ENCODE measurements around the gene COL11A2.

COL11A2 gene

GRCh38 chr6:33166811-33167210 lies 25.5 kb downstream of the COL11A2 start:
- DNase-seq (ENCODE audit: low read depth), result no peak
- TF ChIP-seq MYC (IDR thresholded peaks at IDR 0.05; ENCODE audit: low read depth, low read length) (no peak), MAX (IDR thresholded peaks at IDR 0.05; ENCODE audit: low read depth, low read length) (no peak), CTCF (IDR thresholded peaks at IDR 0.05; ENCODE audit: low read depth, low read length) (no peak), POLR2A (IDR thresholded peaks at IDR 0.05; ENCODE audit: extremely low read depth, insufficient read length) (no peak)
- no peak overlapping the region for H3K4me3 ChIP-seq (ENCODE audit: low read depth, low read length)

GRCh38 chr6:33166363-33166762 lies 25.9 kb downstream of the COL11A2 start:
- TF ChIP-seq MAX (IDR thresholded peaks at IDR 0.05; ENCODE audit: low read depth, low read length) (no peak), MYC (IDR thresholded peaks at IDR 0.05; ENCODE audit: low read depth, low read length) (no peak), CTCF (IDR thresholded peaks at IDR 0.05; ENCODE audit: low read depth, low read length) (no peak), POLR2A (IDR thresholded peaks at IDR 0.05; ENCODE audit: extremely low read depth, insufficient read length) (no peak)
- no peak overlapping the region for H3K4me3 ChIP-seq (ENCODE audit: low read depth, low read length)
- no peak for DNase-seq (ENCODE audit: low read depth)

GRCh38 chr6:33165581-33166258 lies 26.5 kb downstream of the COL11A2 start:
- no peak for TF ChIP-seq CTCF (IDR thresholded peaks at IDR 0.05; ENCODE audit: low read depth, low read length)
- TF ChIP-seq POLR2A (IDR thresholded peaks at IDR 0.05; ENCODE audit: extremely low read depth, insufficient read length), result no peak
- no peak for TF ChIP-seq MYC (IDR thresholded peaks at IDR 0.05; ENCODE audit: low read depth, low read length)
- no peak for TF ChIP-seq MAX (IDR thresholded peaks at IDR 0.05; ENCODE audit: low read depth, low read length)
- no peak overlapping the region for H3K4me3 ChIP-seq (ENCODE audit: low read depth, low read length)
- DNase-seq (ENCODE audit: low read depth), result no peak

- H3K4me3 ChIP-seq (ENCODE audit: low read depth, low read length), result no peak overlapping the region
- TF ChIP-seq MYC (IDR thresholded peaks at IDR 0.05; ENCODE audit: low read depth, low read length), result no peak
- TF ChIP-seq CTCF (IDR thresholded peaks at IDR 0.05; ENCODE audit: low read depth, low read length), result no peak
- TF ChIP-seq MAX (IDR thresholded peaks at IDR 0.05; ENCODE audit: low read depth, low read length), result no peak
- no peak for TF ChIP-seq POLR2A (IDR thresholded peaks at IDR 0.05; ENCODE audit: extremely low read depth, insufficient read length)
- DNase-seq (ENCODE audit: low read depth), result no peak
Observed at GRCh38 chr6:33164665-33165373, 27.4 kb downstream of the COL11A2 start.

- TF ChIP-seq CTCF (IDR thresholded peaks at IDR 0.05; ENCODE audit: low read depth, low read length) (no peak), MAX (IDR thresholded peaks at IDR 0.05; ENCODE audit: low read depth, low read length) (no peak), MYC (IDR thresholded peaks at IDR 0.05; ENCODE audit: low read depth, low read length) (no peak), POLR2A (IDR thresholded peaks at IDR 0.05; ENCODE audit: extremely low read depth, insufficient read length) (no peak)
- H3K4me3 ChIP-seq (ENCODE audit: low read depth, low read length), result no peak overlapping the region
- no peak for DNase-seq (ENCODE audit: low read depth)
Observed at GRCh38 chr6:33164176-33164575, 28.1 kb downstream of the COL11A2 start.

Data from NB4 (cell line).